Vagina (tissue), 2 donors: ENCODE data around the gene EGFLAM. TPM values are rescaled to one million over a fixed set of nuclear protein-coding genes. Genes with fewer than 3 reads are reported as not detected.

Experiments used
- DNase-seq, 2 donors: peaks; one replicate each; pipeline ENCODE4 v3.0.0-alpha.2; 2017; ENCODE audit errors: extremely low spot score in 2 of 2
- H3K27ac ChIP-seq: fragments of 200-600 bp; sonication (generic); one replicate; pipeline ENCODE4 v1.5.1; 2019
- H3K27me3 ChIP-seq: fragments of 200-600 bp; sonication (generic); one replicate; pipeline ENCODE4 v1.5.1; 2019
- H3K36me3 ChIP-seq, 2 donors: fragments of 200-600 bp; sonication (generic); one replicate each; pipeline ENCODE4 v1.5.1; 2017 to 2019
- H3K4me1 ChIP-seq: fragments of 200-600 bp; sonication (generic); one replicate; pipeline ENCODE4 v1.5.1; 2019
- H3K4me3 ChIP-seq, 2 donors: fragments of 200-600 bp; sonication (generic); 1 replicate in 1 of 2; 2 replicates in 1 of 2; pipeline ENCODE4 v1.5.1; 2016 to 2019
- H3K9me3 ChIP-seq: fragments of 200-600 bp; sonication (generic); one replicate; pipeline ENCODE4 v1.5.1; 2019
- CTCF ChIP-seq, 3 experiments: fragments of 450-650 bp in 2 of 3; fragments of 200-600 bp in 1 of 3; sonication (generic) in 1 of 3; IDR thresholded peaks; one replicate each; pipeline ENCODE4 v1.5.1; 2017 to 2019; ENCODE audit warnings: antibody characterized with exemption in 3 of 3, mild to moderate bottlenecking in 2 of 3, moderate library complexity in 2 of 3
- POLR2A ChIP-seq, 2 donors: fragments of 450-650 bp; IDR thresholded peaks; one replicate each; pipeline ENCODE4 v1.6.1; 2017; ENCODE audit warnings: antibody characterized with exemption in 2 of 2, mild to moderate bottlenecking in 2 of 2, moderate library complexity in 2 of 2
- POLR2AphosphoS5 ChIP-seq, 2 donors: sonication (generic); formaldehyde crosslinking; IDR thresholded peaks; one replicate each; pipeline ENCODE4 v1.9.0; 2017; ENCODE audit warnings: antibody characterized with exemption in 2 of 2, mild to moderate bottlenecking in 2 of 2, low read depth in 1 of 2; ENCODE audit not compliant: insufficient read depth in 1 of 2
- intact Hi-C: fragments of 100-400 bp; cut with DNase I; formaldehyde crosslinking; loops from one replicate; pipeline ENCODE4 v1.15.1; 2023
- total RNA-seq: library from RNA; depleted of rRNA; stranded (reverse); fragments of >200 nt; gene quantifications from one replicate; pipeline ENCODE4 v1.2.3, GENCODE V29; 2016

The EGFLAM gene
- total RNA-seq, 1 donor from 2014 or later: 15.2 TPM

GRCh38 chr5:38455796-38456330 lies 197.5 kb downstream of the EGFLAM start:
- no peaks in the 10 kb centered on the region for H3K36me3 ChIP-seq
- H3K4me3 ChIP-seq: no peak overlapping the region
- H3K27me3 ChIP-seq: no peaks in the 10 kb centered on the region
- peaks cover 5% of the 10 kb centered on the region for H3K4me1 ChIP-seq
- H3K27ac ChIP-seq: no peak overlapping the region
- DNase-seq: peak; percentile 64 to 77
- intact Hi-C loops: no loop called here
- H3K9me3 ChIP-seq: no peaks in the 10 kb centered on the region
- TF ChIP-seq POLR2A (IDR thresholded peaks at IDR 0.05) (no peak), CTCF (IDR thresholded peaks at IDR 0.05) (no peak), POLR2AphosphoS5 (IDR thresholded peaks at IDR 0.05; ENCODE audit: insufficient read depth in 1 of 2, low read depth in 1 of 2) (no peak)

DNA sequence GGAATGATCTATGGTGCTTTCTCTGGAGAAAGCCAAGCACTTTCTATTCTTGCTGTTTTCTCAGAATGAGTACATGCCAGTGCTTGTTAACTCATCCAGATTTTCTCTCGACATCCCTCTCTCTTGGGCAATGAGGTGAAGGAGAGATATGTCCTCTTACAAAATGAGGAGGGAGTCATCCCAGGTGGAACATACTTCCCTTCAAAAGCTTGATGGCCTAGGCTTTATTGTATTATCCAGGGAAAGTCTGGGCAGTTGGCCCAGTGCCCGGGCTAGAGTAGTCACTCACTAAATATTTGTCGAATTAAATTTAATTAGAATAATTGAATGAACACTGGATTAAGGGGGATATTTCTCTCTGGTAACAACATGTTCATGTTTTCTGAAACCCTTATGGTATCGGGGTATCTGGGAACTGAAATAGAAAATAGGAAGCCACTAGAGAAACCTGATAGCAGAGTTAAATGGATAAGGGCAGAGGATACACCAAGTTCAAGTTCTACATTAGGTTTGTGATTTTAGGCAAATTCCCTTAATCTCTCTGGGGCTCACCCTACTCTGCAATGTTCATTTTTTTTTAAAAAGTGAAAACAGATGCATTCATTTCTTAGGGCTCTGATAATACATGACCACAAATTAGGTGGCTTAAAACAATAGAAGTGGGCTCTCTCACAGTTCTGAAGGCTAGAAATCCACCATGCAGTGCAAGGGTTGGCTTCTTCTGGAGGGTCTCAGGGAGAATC lies 198.5 kb downstream of the EGFLAM start:
- no peak overlapping the region for H3K4me3 ChIP-seq
- H3K36me3 ChIP-seq: no peaks in the 10 kb centered on the region
- peak in 1 of 2 donors; percentile 44 for DNase-seq
- H3K9me3 ChIP-seq: no peaks in the 10 kb centered on the region
- TF ChIP-seq CTCF (IDR thresholded peaks at IDR 0.05) (no peak), POLR2A (IDR thresholded peaks at IDR 0.05) (no peak), POLR2AphosphoS5 (IDR thresholded peaks at IDR 0.05; ENCODE audit: insufficient read depth in 1 of 2, low read depth in 1 of 2) (no peak)
- no peaks in the 10 kb centered on the region for H3K4me1 ChIP-seq
- no peaks in the 10 kb centered on the region for H3K27me3 ChIP-seq
- intact Hi-C loops: no loop called here
- H3K27ac ChIP-seq: no peak overlapping the region

DNA sequence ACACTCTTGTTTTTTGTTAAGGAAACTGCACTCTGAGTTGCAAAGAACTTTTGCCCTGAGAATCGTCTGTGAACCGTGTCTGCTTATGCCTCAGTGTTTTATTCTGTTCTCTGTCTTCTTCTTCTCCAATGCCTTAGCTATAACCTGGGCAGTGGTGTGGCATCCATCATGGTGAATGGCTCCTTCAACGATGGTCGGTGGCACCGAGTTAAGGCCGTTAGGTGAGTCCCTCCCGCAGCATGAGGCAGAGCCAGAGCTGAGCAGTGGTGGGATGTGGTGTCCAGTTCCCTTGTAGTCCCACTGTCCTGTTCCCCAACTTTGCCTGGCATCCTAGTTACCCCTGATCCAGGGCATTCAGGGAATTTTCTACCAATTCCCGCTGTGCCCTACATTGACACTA lies 199.8 kb downstream of the EGFLAM start:
- Histone ChIP-seq H3K27ac (no peak overlapping the region), H3K27me3 (no peaks in the 10 kb centered on the region), H3K4me3 (no peak overlapping the region), H3K4me1 (peaks cover 5% of the 10 kb centered on the region), H3K36me3 (no peaks in the 10 kb centered on the region), H3K9me3 (no peaks in the 10 kb centered on the region)
- DNase-seq: peak; percentile 40 to 47
- intact Hi-C loops: no loop called here
- TF ChIP-seq POLR2A (IDR thresholded peaks at IDR 0.05) (no peak), POLR2AphosphoS5 (IDR thresholded peaks at IDR 0.05; ENCODE audit: insufficient read depth in 1 of 2, low read depth in 1 of 2) (no peak)

DNA sequence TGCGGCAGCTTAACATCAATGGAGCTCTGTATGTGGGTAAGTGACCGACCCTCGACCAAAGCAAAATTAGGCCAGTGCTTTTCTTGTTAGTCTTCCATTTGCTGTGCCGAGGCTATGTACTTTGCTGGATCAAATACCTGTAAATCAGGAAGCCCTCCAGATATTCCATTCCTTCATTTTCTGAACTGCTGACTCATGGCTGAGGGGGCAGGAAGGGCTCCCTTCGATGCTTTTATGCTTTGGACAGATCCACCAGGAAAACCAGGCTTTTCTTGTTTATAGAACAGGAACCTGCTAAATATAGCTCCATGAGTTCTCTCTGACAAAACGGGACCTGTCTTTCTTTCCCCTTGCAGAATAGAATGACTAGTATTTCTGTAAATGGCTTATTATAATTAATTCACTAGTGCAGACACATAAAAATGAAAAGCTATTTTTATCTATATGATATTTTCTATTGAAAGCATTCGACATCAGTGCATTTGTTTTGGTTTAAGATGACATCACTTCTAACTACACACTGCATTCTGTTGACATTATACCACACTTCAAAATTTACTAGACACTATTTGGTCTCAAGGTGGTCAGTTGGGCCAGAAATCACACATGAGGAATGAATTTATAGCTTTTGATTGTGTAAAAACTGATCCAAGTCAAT lies 204.7 kb downstream of the EGFLAM start:
- DNase-seq: peak in 1 of 2 donors; percentile 82
- H3K4me1 ChIP-seq: peaks cover 52% of the 10 kb centered on the region
- peak overlapping the region; percentile 7 for H3K27ac ChIP-seq
- intact Hi-C loops: no loop called here
- no peaks in the 10 kb centered on the region for H3K36me3 ChIP-seq
- H3K27me3 ChIP-seq: no peaks in the 10 kb centered on the region
- no peaks in the 10 kb centered on the region for H3K9me3 ChIP-seq
- TF ChIP-seq POLR2A (IDR thresholded peaks at IDR 0.05): no peak
- TF ChIP-seq CTCF (IDR thresholded peaks at IDR 0.05): no peak
- TF ChIP-seq POLR2AphosphoS5 (IDR thresholded peaks at IDR 0.05; ENCODE audit: insufficient read depth in 1 of 2, low read depth in 1 of 2): peak in 1 of 2 donors; percentile 17
- H3K4me3 ChIP-seq: no peak overlapping the region

DNA sequence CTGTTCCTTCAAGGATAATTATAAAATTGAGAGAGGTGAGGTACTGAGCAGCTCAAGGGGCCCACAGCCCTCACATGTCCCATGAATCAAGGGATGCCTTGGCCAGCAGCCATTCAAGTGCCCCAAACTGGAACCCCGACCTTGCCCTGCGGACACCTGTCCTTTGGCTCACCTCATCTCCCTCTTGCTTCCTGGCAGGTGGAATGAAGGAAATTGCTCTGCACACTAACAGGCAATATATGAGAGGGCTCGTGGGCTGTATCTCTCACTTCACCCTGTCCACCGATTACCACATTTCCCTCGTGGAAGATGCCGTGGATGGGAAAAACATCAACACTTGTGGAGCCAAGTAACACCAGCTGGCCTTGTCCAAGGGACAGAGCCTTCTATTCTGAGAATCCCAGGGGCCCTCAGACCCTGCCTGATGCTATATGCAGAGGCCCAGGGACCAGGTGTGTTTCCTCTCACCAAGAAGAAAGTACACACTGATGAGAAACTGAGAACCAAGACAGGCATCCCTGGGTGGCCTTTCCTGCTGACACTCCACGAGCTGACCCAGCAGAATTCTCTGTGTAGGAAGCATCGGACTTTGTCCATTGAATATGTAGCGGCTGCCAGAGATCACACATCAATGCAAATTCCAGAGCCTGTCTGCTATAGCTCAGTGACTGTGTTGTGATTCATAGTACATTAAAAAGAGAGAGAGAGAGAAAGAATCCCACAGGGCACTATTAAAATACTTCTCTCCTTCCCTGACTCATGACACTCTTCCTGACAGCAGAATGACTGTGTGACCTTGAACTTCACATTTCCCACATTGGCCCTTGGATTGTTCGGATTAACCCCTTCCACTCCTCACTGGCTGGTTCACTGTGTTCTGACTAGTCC lies 205.5 kb downstream of the EGFLAM start:
- peak overlapping the region; percentile 82 for H3K27ac ChIP-seq
- H3K36me3 ChIP-seq: no peaks in the 10 kb centered on the region
- intact Hi-C loops: no loop called here
- H3K27me3 ChIP-seq: no peaks in the 10 kb centered on the region
- H3K9me3 ChIP-seq: no peaks in the 10 kb centered on the region
- DNase-seq: peak in 1 of 2 donors; percentile 89
- H3K4me3 ChIP-seq: no peak overlapping the region
- H3K4me1 ChIP-seq: peaks cover 60% of the 10 kb centered on the region
- TF ChIP-seq POLR2A (IDR thresholded peaks at IDR 0.05) (no peak), POLR2AphosphoS5 (IDR thresholded peaks at IDR 0.05; ENCODE audit: insufficient read depth in 1 of 2, low read depth in 1 of 2) (no peak), CTCF (IDR thresholded peaks at IDR 0.05) (no peak)
